ENCODE measurements around the gene COX7A1.

Gene COX7A1

GRCh38 chr19:36112678-36113077 is 39.6 kb downstream of the COX7A1 start:
- Histone ChIP-seq H3K27ac (ENCODE audit: low read length) (no peak overlapping the region), H3K27me3 (ENCODE audit: control insufficient read depth, insufficient read depth, low read length) (no peaks in the 10 kb centered on the region), H3K4me3 (ENCODE audit: low read length) (no peak overlapping the region), H3K36me3 (ENCODE audit: control insufficient read depth, insufficient read depth, low read length) (peaks cover 8% of the 10 kb centered on the region; the same call in 1 of the 2 replicates), H3K9me3 (ENCODE audit: control insufficient read depth, insufficient read depth, low read length) (no peaks in the 10 kb centered on the region), H3K4me1 (ENCODE audit: control insufficient read depth, insufficient read depth, low read length) (peaks cover 10% of the 10 kb centered on the region)
- no CpG with 5 or more reads among the region's 10 CpGs for WGBS (ENCODE audit: insufficient coverage, insufficient read length)
- DNase-seq (ENCODE audit: low read depth, low spot score) = no peak

GRCh38 chr19:36111200-36111539 is 41.1 kb downstream of the COX7A1 start:
- H3K9me3 ChIP-seq (ENCODE audit: control insufficient read depth, insufficient read depth, low read length) = no peaks in the 10 kb centered on the region
- no peaks in the 10 kb centered on the region for H3K27me3 ChIP-seq (ENCODE audit: control insufficient read depth, insufficient read depth, low read length)
- no peak overlapping the region for H3K4me3 ChIP-seq (ENCODE audit: low read length)
- no peak for DNase-seq (ENCODE audit: low read depth, low spot score)
- H3K4me1 ChIP-seq (ENCODE audit: control insufficient read depth, insufficient read depth, low read length) = peaks cover 10% of the 10 kb centered on the region
- H3K27ac ChIP-seq (ENCODE audit: low read length) = no peak overlapping the region
- WGBS (ENCODE audit: insufficient coverage, insufficient read length) = no CpG with 5 or more reads among the region's 13 CpGs
- H3K36me3 ChIP-seq (ENCODE audit: control insufficient read depth, insufficient read depth, low read length) = peaks cover 11% of the 10 kb centered on the region; the same call in 1 of the 2 replicates

GRCh38 chr19:36110487-36111199 is 41.6 kb downstream of the COX7A1 start, which contains the start of gene OVOL3:
OVOL3 (plus strand) TSS chr19:36111143; CDS start chr19:36111203, 60 bp downstream.
- Histone ChIP-seq H3K4me3 (ENCODE audit: low read length) (no peak within 1 kb of the TSS), H3K36me3 (ENCODE audit: control insufficient read depth, insufficient read depth, low read length) (peaks cover 11% of the 10 kb centered on the region; the same call in 1 of the 2 replicates), H3K4me1 (ENCODE audit: control insufficient read depth, insufficient read depth, low read length) (peaks cover 9% of the 10 kb centered on the region), H3K27ac (ENCODE audit: low read length) (no peak within 1 kb of the TSS), H3K9me3 (ENCODE audit: control insufficient read depth, insufficient read depth, low read length) (no peaks in the 10 kb centered on the region), H3K27me3 (ENCODE audit: control insufficient read depth, insufficient read depth, low read length) (no peaks in the 10 kb centered on the region)
- no peak for DNase-seq (ENCODE audit: low read depth, low spot score)
- WGBS (ENCODE audit: insufficient coverage, insufficient read length) = no CpG with 5 or more reads among the region's 1 CpG

GRCh38 chr19:36108684-36109083 is 43.6 kb downstream of the COX7A1 start:
- Histone ChIP-seq H3K4me1 (ENCODE audit: control insufficient read depth, insufficient read depth, low read length) (peaks cover 9% of the 10 kb centered on the region), H3K9me3 (ENCODE audit: control insufficient read depth, insufficient read depth, low read length) (no peaks in the 10 kb centered on the region), H3K27ac (ENCODE audit: low read length) (no peak overlapping the region), H3K36me3 (ENCODE audit: control insufficient read depth, insufficient read depth, low read length) (peaks cover 26% of the 10 kb centered on the region), H3K4me3 (ENCODE audit: low read length) (no peak overlapping the region), H3K27me3 (ENCODE audit: control insufficient read depth, insufficient read depth, low read length) (no peaks in the 10 kb centered on the region)
- no peak for DNase-seq (ENCODE audit: low read depth, low spot score)
- WGBS (ENCODE audit: insufficient coverage, insufficient read length) = no CpG with 5 or more reads among the region's 3 CpGs

- H3K36me3 ChIP-seq (ENCODE audit: control insufficient read depth, insufficient read depth, low read length) = peaks cover 34% of the 10 kb centered on the region
These were observed 45.3 kb downstream of the COX7A1 start for GRCh38 chr19:36106991-36107390.

GRCh38 chr19:36106441-36106840 is 45.8 kb downstream of the COX7A1 start:
- peaks cover 39% of the 10 kb centered on the region for H3K36me3 ChIP-seq (ENCODE audit: control insufficient read depth, insufficient read depth, low read length)
- H3K4me3 ChIP-seq (ENCODE audit: low read length) = no peak overlapping the region
- H3K9me3 ChIP-seq (ENCODE audit: control insufficient read depth, insufficient read depth, low read length) = no peaks in the 10 kb centered on the region
- no peak for DNase-seq (ENCODE audit: low read depth, low spot score)
- peaks cover 7% of the 10 kb centered on the region; the same call in 1 of the 2 replicates for H3K4me1 ChIP-seq (ENCODE audit: control insufficient read depth, insufficient read depth, low read length)
- no CpG with 5 or more reads among the region's 6 CpGs for WGBS (ENCODE audit: insufficient coverage, insufficient read length)
- no peaks in the 10 kb centered on the region for H3K27me3 ChIP-seq (ENCODE audit: control insufficient read depth, insufficient read depth, low read length)
- no peak overlapping the region for H3K27ac ChIP-seq (ENCODE audit: low read length)

More at GRCh38 chr19:36106991-36107390, 45.3 kb downstream of the COX7A1 start:
- WGBS (ENCODE audit: insufficient coverage, insufficient read length) = no CpG with 5 or more reads among the region's 5 CpGs
- Histone ChIP-seq H3K4me1 (ENCODE audit: control insufficient read depth, insufficient read depth, low read length) (peaks cover 7% of the 10 kb centered on the region; the same call in 1 of the 2 replicates), H3K4me3 (ENCODE audit: low read length) (no peak overlapping the region), H3K27me3 (ENCODE audit: control insufficient read depth, insufficient read depth, low read length) (no peaks in the 10 kb centered on the region), H3K9me3 (ENCODE audit: control insufficient read depth, insufficient read depth, low read length) (no peaks in the 10 kb centered on the region), H3K27ac (ENCODE audit: low read length) (no peak overlapping the region)
- no peak for DNase-seq (ENCODE audit: low read depth, low spot score)

- no peak overlapping the region for H3K27ac ChIP-seq (ENCODE audit: low read length)
- WGBS (ENCODE audit: insufficient coverage, insufficient read length) = no CpG with 5 or more reads among the region's 12 CpGs
- H3K4me1 ChIP-seq (ENCODE audit: control insufficient read depth, insufficient read depth, low read length) = peaks cover 2% of the 10 kb centered on the region; the same call in 1 of the 2 replicates
- no peaks in the 10 kb centered on the region for H3K27me3 ChIP-seq (ENCODE audit: control insufficient read depth, insufficient read depth, low read length)
- DNase-seq (ENCODE audit: low read depth, low spot score) = no peak
- no peak overlapping the region for H3K4me3 ChIP-seq (ENCODE audit: low read length)
- H3K9me3 ChIP-seq (ENCODE audit: control insufficient read depth, insufficient read depth, low read length) = no peaks in the 10 kb centered on the region
- peaks cover 59% of the 10 kb centered on the region for H3K36me3 ChIP-seq (ENCODE audit: control insufficient read depth, insufficient read depth, low read length)
These were observed 48.2 kb downstream of the COX7A1 start for GRCh38 chr19:36103842-36104552.

GRCh38 chr19:36103040-36103626 is 49.1 kb downstream of the COX7A1 start:
- no CpG with 5 or more reads among the region's 24 CpGs for WGBS (ENCODE audit: insufficient coverage, insufficient read length)
- Histone ChIP-seq H3K27ac (ENCODE audit: low read length) (no peak overlapping the region), H3K27me3 (ENCODE audit: control insufficient read depth, insufficient read depth, low read length) (no peaks in the 10 kb centered on the region), H3K9me3 (ENCODE audit: control insufficient read depth, insufficient read depth, low read length) (no peaks in the 10 kb centered on the region), H3K4me3 (ENCODE audit: low read length) (no peak overlapping the region), H3K4me1 (ENCODE audit: control insufficient read depth, insufficient read depth, low read length) (peaks cover 2% of the 10 kb centered on the region; the same call in 1 of the 2 replicates), H3K36me3 (ENCODE audit: control insufficient read depth, insufficient read depth, low read length) (peaks cover 59% of the 10 kb centered on the region)
- no peak for DNase-seq (ENCODE audit: low read depth, low spot score)

GRCh38 chr19:36101550-36102327 is 50.5 kb downstream of the COX7A1 start:
- Histone ChIP-seq H3K9me3 (ENCODE audit: control insufficient read depth, insufficient read depth, low read length) (no peaks in the 10 kb centered on the region), H3K27me3 (ENCODE audit: control insufficient read depth, insufficient read depth, low read length) (no peaks in the 10 kb centered on the region), H3K36me3 (ENCODE audit: control insufficient read depth, insufficient read depth, low read length) (peaks cover 64% of the 10 kb centered on the region), H3K27ac (ENCODE audit: low read length) (no peak overlapping the region), H3K4me3 (ENCODE audit: low read length) (no peak overlapping the region), H3K4me1 (ENCODE audit: control insufficient read depth, insufficient read depth, low read length) (no peaks in the 10 kb centered on the region; the same call in 1 of the 2 replicates)
- no peak for DNase-seq (ENCODE audit: low read depth, low spot score)
- no CpG with 5 or more reads among the region's 27 CpGs for WGBS (ENCODE audit: insufficient coverage, insufficient read length)

Data from iPS DF 6.9 (cell line).